Endothelial cell of umbilical vein (primary cell): Measurements from ENCODE around the gene DGUOK. TPM values are rescaled to one million over a fixed set of nuclear protein-coding genes. Genes with fewer than 3 reads are reported as not detected.

Experiments
- BruUV-seq: library from RNA; stranded (reverse); fragments of 400-500 nt; replicated peaks from 2 replicates; lab custom pipeline; 2021; lab: Mats Ljungman, UMichigan
- CTCF ChIA-PET: fragments of 300-600, 350-600 bp; sonication (Branson Sonifier 250); formaldehyde crosslinking; loops from one replicate; lab custom pipeline; 2021; ENCODE audit warnings: antibody characterized with exemption, inconsistent platforms; lab: Charles Lee
- POLR2A ChIA-PET: fragments of 300-600, 350-600 bp; sonication (Branson Sonifier 250); formaldehyde crosslinking; loops from one replicate; lab custom pipeline; 2021; ENCODE audit warnings: antibody characterized with exemption, inconsistent platforms; lab: Charles Lee
- DNase-seq: peaks from one replicate; pipeline ENCODE4 v3.0.0-alpha.2; 2011; ENCODE audit warnings: low read depth, low spot score
- FAIRE-seq: peaks from 2 replicates; lab custom pipeline; 2011; peaks lifted over from hg19 to GRCh38; lab: Jason Lieb, UNC
- H2AFZ ChIP-seq: 2 replicates; pipeline ENCODE4 v1.6.0; 2012; ENCODE audit warnings: low read depth, low read length, control low read depth, inconsistent platforms
- H3K27ac ChIP-seq: 2 replicates; pipeline ENCODE4 v1.5.1; 2011; ENCODE audit warnings: low read depth, mild to moderate bottlenecking, control low read depth, low read length, moderate library complexity; ENCODE audit not compliant: insufficient read depth
- H3K27me3 ChIP-seq, 2 experiments: 2 replicates each; pipeline versions ENCODE4 v1.6.0 to v1.6.1; 2011; ENCODE audit warnings: low read length in 2 of 2, mixed read lengths in 1 of 2; ENCODE audit not compliant: control insufficient read depth in 2 of 2, insufficient read depth in 2 of 2
- H3K36me3 ChIP-seq, 2 experiments: 2 replicates in 1 of 2; 3 replicates in 1 of 2; pipeline ENCODE4 v1.5.1; 2011; ENCODE audit warnings: low read length in 2 of 2, mild to moderate bottlenecking in 1 of 2, moderate library complexity in 1 of 2; ENCODE audit not compliant: control insufficient read depth in 2 of 2, insufficient read depth in 2 of 2; ENCODE audit errors: extremely low read depth in 1 of 2
- H3K4me1 ChIP-seq: 3 replicates; pipeline ENCODE4 v1.5.1; 2011; ENCODE audit warnings: mild to moderate bottlenecking, low read length; ENCODE audit not compliant: control insufficient read depth, insufficient read depth; ENCODE audit errors: extremely low read depth
- H3K4me2 ChIP-seq: 2 replicates; pipeline ENCODE4 v1.6.1; 2011; ENCODE audit warnings: low read length, control low read depth, mixed read lengths; ENCODE audit not compliant: insufficient read depth
- H3K4me3 ChIP-seq, 3 experiments: fragments of 200-600 bp in 1 of 3; sonication (generic), shearing (Covaris generic) in 1 of 3; replicated peaks in 1 of 3; 2 replicates each; pipeline ENCODE4 v1.5.1; 2011 to 2016; ENCODE audit warnings: control low read depth in 3 of 3, low read length in 3 of 3, mild to moderate bottlenecking in 2 of 3, inconsistent platforms in 1 of 3, low read depth in 1 of 3, moderate library complexity in 1 of 3; ENCODE audit not compliant: insufficient read depth in 1 of 3
- H3K79me2 ChIP-seq: 2 replicates; pipeline ENCODE4 v1.6.0; 2012; ENCODE audit warnings: low read length, inconsistent platforms; ENCODE audit not compliant: control insufficient read depth, insufficient read depth
- H3K9ac ChIP-seq: replicated peaks from 2 replicates; pipeline ENCODE3; 2011; ENCODE audit warnings: low read length, control low read depth; ENCODE audit not compliant: insufficient read depth; ENCODE audit errors: extremely low read depth
- H3K9me1 ChIP-seq: replicated peaks from 3 replicates; pipeline ENCODE4 v1.6.0; 2011; ENCODE audit warnings: mild to moderate bottlenecking, low read length; ENCODE audit not compliant: control insufficient read depth, insufficient read depth; ENCODE audit errors: extremely low read depth
- H3K9me3 ChIP-seq: replicated peaks from 2 replicates; pipeline ENCODE4 v1.5.1; 2012; ENCODE audit warnings: low read length, inconsistent platforms; ENCODE audit not compliant: control insufficient read depth, insufficient read depth
- H4K20me1 ChIP-seq: replicated peaks from 2 replicates; pipeline ENCODE3; 2011; ENCODE audit warnings: mild to moderate bottlenecking, low read length; ENCODE audit not compliant: control insufficient read depth, insufficient read depth; ENCODE audit errors: extremely low read depth
- CTCF ChIP-seq, 2 donors: IDR thresholded peaks; 1 replicate in 1 of 2; 2 replicates in 1 of 2; pipeline ENCODE4 v1.5.1; 2011; ENCODE audit warnings: low read length in 2 of 2, mild to moderate bottlenecking in 2 of 2, moderate library complexity in 2 of 2, control low read depth in 1 of 2, inconsistent platforms in 1 of 2, low read depth in 1 of 2; ENCODE audit not compliant: insufficient read depth in 1 of 2; ENCODE audit errors: extremely low read depth in 1 of 2
- EZH2 ChIP-seq: IDR thresholded peaks from 2 replicates; pipeline ENCODE4 v1.6.1; 2012; ENCODE audit warnings: borderline replicate concordance, low read depth, mild to moderate bottlenecking, moderate library complexity, low read length, inconsistent platforms; ENCODE audit not compliant: severe bottlenecking
- FOS ChIP-seq: IDR thresholded peaks from 2 replicates; pipeline ENCODE4 v1.6.1; 2011; ENCODE audit warnings: mild to moderate bottlenecking, low read length, moderate library complexity, borderline replicate concordance; ENCODE audit not compliant: insufficient read depth
- GATA2 ChIP-seq: IDR thresholded peaks from 2 replicates; pipeline ENCODE4 v1.7.0; 2011; ENCODE audit warnings: low read depth, mild to moderate bottlenecking, moderate library complexity, mixed read lengths, low read length; ENCODE audit not compliant: insufficient read length, insufficient read depth
- JUN ChIP-seq: IDR thresholded peaks from 2 replicates; pipeline ENCODE4 v1.6.1; 2011; ENCODE audit warnings: borderline replicate concordance, low read depth; ENCODE audit not compliant: insufficient read length, insufficient read depth
- MYC ChIP-seq: IDR thresholded peaks from one replicate; pipeline ENCODE4 v1.6.1; 2011; ENCODE audit warnings: mild to moderate bottlenecking, low read depth, low read length
- POLR2A ChIP-seq: IDR thresholded peaks from 2 replicates; pipeline ENCODE4 v1.6.1; 2012; ENCODE audit warnings: low read depth, mild to moderate bottlenecking, control low read depth, low read length
- POLR2AphosphoS5 ChIP-seq: IDR thresholded peaks from 2 replicates; pipeline ENCODE4 v1.6.1; 2012; ENCODE audit warnings: low read depth, mild to moderate bottlenecking, control low read depth, low read length, moderate library complexity; ENCODE audit not compliant: insufficient read depth
- dilution Hi-C: fragments of 300-500 bp; cut with MboI; formaldehyde crosslinking; loops from one replicate; pipeline ENCODE4 v1.15.0; 2019; ENCODE audit warnings: low sequenced_read_pairs; ENCODE audit not compliant: extremely low pct_ligation_motif_present
- intact Hi-C: fragments of 100-400 bp; cut with micrococcal nuclease; formaldehyde crosslinking; loops from one replicate; pipeline ENCODE4 v1.10.0; 2022
- polyA plus RNA-seq, 4 experiments: library from polyadenylated mRNA; depleted of rRNA in 3 of 4; stranded (reverse) in 3 of 4; unstranded in 1 of 4; fragments of >200 nt; gene quantifications; 2 replicates each; pipeline versions ENCODE4 v1.2.1 to v1.2.3, GENCODE V29; 2011 to 2012; ENCODE audit warnings: missing spikeins in 1 of 4
- total RNA-seq: library from RNA; stranded (reverse); gene quantifications from 2 replicates; pipeline ENCODE4 v1.2.3, GENCODE V29; 2021
- TF ChIP-seq, protein P1 (sequence below): IDR thresholded peaks from 2 replicates; pipeline ENCODE4 v1.6.1; 2011; ENCODE audit not compliant: insufficient read depth, insufficient read length

DGUOK gene
- total and polyA plus RNA-seq, 2 donors (not counting 3 experiments of a cell fraction or from before 2014, with no cell fraction given): 51.8 to 77.5 TPM

- no peak overlapping the region for H3K9ac ChIP-seq
- H3K79me2 ChIP-seq: no peaks in the 10 kb centered on the region
- H3K9me1 ChIP-seq: no peaks in the 10 kb centered on the region
- no peaks in the 10 kb centered on the region for H4K20me1 ChIP-seq
- POLR2A ChIA-PET: no interaction called here
- no peak overlapping the region for H3K27ac ChIP-seq
- BruUV-seq: no TSS peak
- no peaks in the 10 kb centered on the region for H3K9me3 ChIP-seq
- CTCF ChIA-PET: no interaction called here
- H3K4me2 ChIP-seq: no peak overlapping the region
- DNase-seq (no peak), FAIRE-seq (no peak)
- intact Hi-C loops (no loop called here), dilution Hi-C loops (no loop called here)
- H2AFZ ChIP-seq: no peak overlapping the region
- H3K27me3 ChIP-seq: peaks cover 0 to 4% of the 10 kb centered on the region in 2 experiments
- H3K4me1 ChIP-seq: no peaks in the 10 kb centered on the region
- H3K36me3 ChIP-seq: no peaks in the 10 kb centered on the region
- TF ChIP-seq, protein P1, sequence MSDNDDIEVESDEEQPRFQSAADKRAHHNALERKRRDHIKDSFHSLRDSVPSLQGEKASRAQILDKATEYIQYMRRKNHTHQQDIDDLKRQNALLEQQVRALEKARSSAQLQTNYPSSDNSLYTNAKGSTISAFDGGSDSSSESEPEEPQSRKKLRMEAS: no peak
- TF ChIP-seq FOS: no peak
- TF ChIP-seq EZH2: no peak
- no peak for TF ChIP-seq GATA2
- TF ChIP-seq JUN: no peak
- no peak overlapping the region for H3K4me3 ChIP-seq
Observed at GRCh38 chr2:73893764-73894474, 32.8 kb upstream of the DGUOK start.

GRCh38 chr2:73894475-73894850 lies 32.2 kb upstream of the DGUOK start:
- no peak overlapping the region for H3K4me3 ChIP-seq
- intact Hi-C loops (no loop called here), dilution Hi-C loops (no loop called here)
- H2AFZ ChIP-seq: no peak overlapping the region
- TF ChIP-seq GATA2: no peak
- TF ChIP-seq EZH2: no peak
- TF ChIP-seq JUN: no peak
- TF ChIP-seq POLR2A: no peak
- TF ChIP-seq CTCF (IDR thresholded peaks at IDR 0.05; ENCODE audit: extremely low read depth in 1 of 2, insufficient read depth in 1 of 2, low read depth in 1 of 2, low read length in 2 of 2): no peak
- TF ChIP-seq FOS: no peak
- TF ChIP-seq MYC: no peak
- TF ChIP-seq POLR2AphosphoS5: no peak
- TF ChIP-seq, protein P1: no peak
- no peaks in the 10 kb centered on the region for H3K9me1 ChIP-seq
- H3K4me2 ChIP-seq: no peak overlapping the region
- POLR2A ChIA-PET: no interaction called here
- no peak overlapping the region for H3K9ac ChIP-seq
- no peaks in the 10 kb centered on the region for H3K36me3 ChIP-seq
- DNase-seq (no peak), FAIRE-seq (no peak)
- no TSS peak for BruUV-seq
- no peak overlapping the region for H3K27ac ChIP-seq
- H3K4me1 ChIP-seq: no peaks in the 10 kb centered on the region
- no peaks in the 10 kb centered on the region for H3K9me3 ChIP-seq
- no peaks in the 10 kb centered on the region for H4K20me1 ChIP-seq
- H3K27me3 ChIP-seq: peaks cover 0 to 4% of the 10 kb centered on the region in 2 experiments
- no peaks in the 10 kb centered on the region for H3K79me2 ChIP-seq
- CTCF ChIA-PET: no interaction called here
